ENCODE measurements around the gene DAP.
"Not testable (repeated sequence)": the region's sequence is repeated elsewhere in the genome, so short reads cannot be mapped to it uniquely, and the experiment has no call there.

DAP gene

DNA sequence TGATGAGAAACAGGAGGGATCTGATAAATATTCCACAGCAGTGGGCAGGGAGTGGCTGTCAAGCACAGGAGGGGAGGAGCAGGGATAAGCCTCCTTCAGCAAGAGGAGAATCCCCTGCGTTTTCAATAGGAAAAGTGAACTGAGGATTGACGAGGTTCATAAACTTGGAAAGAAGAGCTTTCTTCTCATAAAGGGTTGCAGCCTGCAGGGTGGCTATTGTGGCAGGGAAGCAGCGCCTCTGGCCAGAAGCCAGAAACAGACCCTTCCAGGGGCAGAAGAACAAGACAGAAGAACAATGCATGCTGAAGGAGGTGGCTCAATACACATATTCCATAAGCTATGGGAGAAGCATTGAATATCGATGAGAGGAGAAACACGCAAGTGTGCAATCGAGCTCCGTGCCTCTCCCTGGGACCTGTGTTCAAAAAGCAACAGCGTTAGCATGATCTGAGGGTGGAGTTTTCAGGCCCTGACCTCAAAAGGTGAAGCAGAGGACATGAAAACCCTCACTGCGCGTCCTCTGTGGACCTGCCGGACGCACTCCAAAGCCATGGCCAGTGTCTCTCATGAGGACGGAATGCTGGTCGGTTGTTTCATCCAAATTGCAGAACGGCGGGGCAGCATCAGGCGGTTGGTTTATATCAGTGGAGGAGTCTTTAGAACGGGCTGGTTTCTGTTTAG lies 129.6 kb downstream of the DAP start:
- no peak for DNase-seq (ENCODE audit: low spot score)

DNA sequence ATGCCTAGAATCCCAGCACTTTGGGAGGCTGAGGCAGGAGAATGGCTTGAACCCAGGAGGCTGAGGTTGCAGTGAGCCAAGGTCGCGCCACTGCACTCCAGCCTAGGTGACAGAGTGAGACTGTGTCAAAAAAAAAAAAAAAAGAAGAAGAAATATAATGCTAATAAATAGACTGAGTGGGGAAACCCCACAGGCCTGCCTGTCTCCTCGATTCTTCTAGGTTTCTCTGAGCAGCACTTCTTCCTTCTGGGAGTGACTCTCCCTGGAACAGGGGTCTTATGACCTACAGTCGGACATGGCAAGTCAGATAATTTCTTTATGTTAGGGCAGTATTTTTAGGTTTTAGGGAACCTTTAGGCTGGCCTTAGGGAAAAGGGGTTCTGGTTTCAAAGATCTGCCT lies 130.3 kb downstream of the DAP start:
- DNase-seq (ENCODE audit: low spot score) = not testable (repeated sequence)

DNA sequence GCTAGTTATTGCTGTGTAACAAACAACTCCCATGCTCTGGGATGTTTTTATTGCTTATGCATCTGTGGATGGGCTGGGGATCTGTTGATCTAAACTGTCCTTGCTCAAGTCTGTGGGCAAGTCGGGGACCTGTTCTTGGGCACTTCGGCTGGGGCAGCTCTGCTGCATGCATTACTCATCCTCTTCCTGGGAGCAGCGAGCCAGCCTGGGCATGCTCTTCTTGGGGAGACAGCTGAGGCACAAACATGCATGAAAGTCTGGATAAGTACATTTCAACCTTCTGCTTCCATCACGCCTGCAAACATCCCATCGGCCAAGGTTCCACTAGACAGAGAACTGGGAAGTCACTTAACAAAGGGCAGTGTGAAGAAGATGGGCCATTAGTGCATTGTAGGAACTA lies 130.9 kb downstream of the DAP start:
- DNase-seq (ENCODE audit: low spot score) = no peak

DNA sequence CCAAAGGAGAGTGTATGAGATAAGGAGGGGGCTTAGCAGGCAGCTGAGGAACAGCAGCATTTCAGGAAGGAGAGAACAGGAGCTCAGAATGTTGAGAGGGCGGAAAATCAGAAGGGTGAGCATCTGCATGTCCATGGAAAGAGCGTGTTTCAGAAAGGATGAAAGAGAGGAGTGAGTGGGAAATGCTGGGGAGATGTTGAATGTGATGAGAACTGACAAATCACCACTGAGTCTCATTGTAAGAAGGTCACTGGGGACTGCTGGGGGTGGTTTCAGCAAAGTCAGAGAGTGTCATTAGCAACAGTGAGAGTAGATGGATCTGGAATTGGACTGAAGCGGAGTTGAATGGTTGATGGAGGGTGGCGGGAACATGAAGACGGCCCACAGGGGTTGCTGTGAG lies 131.4 kb downstream of the DAP start:
- no peak for DNase-seq (ENCODE audit: low spot score)
